OCI-LY7 (cell line): ENCODE data around the gene RPL39L. TPM values are rescaled to one million over a fixed set of nuclear protein-coding genes. Genes with fewer than 3 reads are reported as not detected.

Experiments used
- BruUV-seq: library from RNA; stranded (reverse); fragments of 400-500 nt; replicated peaks from 2 replicates; lab custom pipeline; 2021; lab: Mats Ljungman, UMichigan
- CTCF ChIA-PET: fragments of 300-600 bp; sonication (Branson Sonifier 250); formaldehyde crosslinking; loops from one replicate; lab custom pipeline; 2022; ENCODE audit warnings: antibody characterized with exemption; ENCODE audit not compliant: unreplicated experiment; lab: Charles Lee
- POLR2A ChIA-PET: fragments of 300-600 bp; sonication (Branson Sonifier 250); formaldehyde crosslinking; loops from one replicate; lab custom pipeline; 2022; ENCODE audit warnings: antibody characterized with exemption; lab: Charles Lee
- DNase-seq: peaks from one replicate; pipeline ENCODE4 v3.0.0-alpha.2; 2015; ENCODE audit warnings: low spot score
- H2AFZ ChIP-seq: fragments of 200-600 bp; sonication (generic), shearing (Covaris generic); 2 replicates; pipeline ENCODE4 v1.6.1; 2014; ENCODE audit warnings: mild to moderate bottlenecking, antibody characterized with exemption, low read length, moderate library complexity
- H3K27ac ChIP-seq: fragments of 200-600 bp; sonication (generic); 2 replicates; pipeline ENCODE4 v1.5.1; 2014; ENCODE audit warnings: mixed run types, low read depth, mild to moderate bottlenecking, moderate library complexity, low read length, inconsistent platforms; ENCODE audit not compliant: poor library complexity, severe bottlenecking
- H3K36me3 ChIP-seq: fragments of 200-600 bp; sonication (generic); 2 replicates; pipeline ENCODE4 v1.6.1; 2014; ENCODE audit warnings: mild to moderate bottlenecking, antibody characterized with exemption, low read length, moderate library complexity, mixed read lengths; ENCODE audit not compliant: insufficient read depth
- H3K4me1 ChIP-seq: fragments of 200-600 bp; sonication (generic); 2 replicates; pipeline ENCODE4 v1.5.1; 2014; ENCODE audit warnings: mild to moderate bottlenecking, low read length; ENCODE audit not compliant: insufficient read depth, poor library complexity, severe bottlenecking
- H3K4me2 ChIP-seq: fragments of 200-600 bp; sonication (generic); 2 replicates; pipeline ENCODE4 v1.6.1; 2014; ENCODE audit warnings: mild to moderate bottlenecking, low read length
- H3K4me3 ChIP-seq: fragments of 200-600 bp; sonication (generic); 2 replicates; pipeline ENCODE4 v1.5.1; 2014; ENCODE audit warnings: mild to moderate bottlenecking, low read depth, low read length; ENCODE audit not compliant: poor library complexity, severe bottlenecking
- H3K79me2 ChIP-seq: fragments of 200-600 bp; sonication (generic); 2 replicates; pipeline ENCODE4 v1.6.1; 2016; ENCODE audit warnings: low read depth, mild to moderate bottlenecking, low read length, moderate library complexity, mixed read lengths; ENCODE audit not compliant: insufficient read depth
- H3K9me2 ChIP-seq: fragments of 200-600 bp; sonication (generic); 2 replicates; pipeline ENCODE4 v1.6.1; 2016; ENCODE audit warnings: mild to moderate bottlenecking, low read length, mixed read lengths; ENCODE audit not compliant: insufficient read depth
- H3K9me3 ChIP-seq: fragments of 200-600 bp; sonication (generic); 2 replicates; pipeline ENCODE4 v1.6.1; 2014; ENCODE audit warnings: mild to moderate bottlenecking, mixed run types, low read length, mixed read lengths
- H4K20me1 ChIP-seq: fragments of 200-600 bp; sonication (generic); 2 replicates; pipeline ENCODE4 v1.6.1; 2014; ENCODE audit warnings: mild to moderate bottlenecking, antibody characterized with exemption, low read length, moderate library complexity, mixed read lengths; ENCODE audit not compliant: insufficient read depth
- EZH2phosphoT487 ChIP-seq: fragments of 200-600 bp; sonication (generic); IDR thresholded peaks from 2 replicates; pipeline ENCODE4 v1.6.1; 2018; ENCODE audit warnings: low read depth, borderline replicate concordance, mild to moderate bottlenecking, mixed run types, antibody characterized with exemption, low read length, moderate library complexity, mixed read lengths
- intact Hi-C: fragments of 100-400 bp; cut with micrococcal nuclease; formaldehyde crosslinking; loops from one replicate; pipeline ENCODE4 v1.10.0; 2022; ENCODE audit not compliant: unreplicated experiment
- total RNA-seq, 2 experiments: library from RNA; depleted of rRNA in 1 of 2; stranded (reverse); fragments of >200 nt in 1 of 2; shearing (Covaris generic) in 1 of 2; gene quantifications; 2 replicates each; pipeline ENCODE4 v1.2.3, GENCODE V29; 2014 to 2022
- TF ChIP-seq, protein P1 (sequence below): fragments of 200-600 bp; sonication (generic); conservative IDR thresholded peaks from 2 replicates; pipeline ENCODE4 v1.5.1; 2014; ENCODE audit warnings: mild to moderate bottlenecking, antibody characterized with exemption, low read length, moderate library complexity, mixed read lengths

Gene RPL39L
- total RNA-seq, 2 experiments from 2014 or later: 46.5 to 79.2 TPM

- no peaks in the 10 kb centered on the region for H4K20me1 ChIP-seq
- no peak overlapping the region for H3K4me3 ChIP-seq
- DNase-seq: no peak
- H3K9me3 ChIP-seq: no peaks in the 10 kb centered on the region; the same call in 1 of the 2 replicates
- intact Hi-C loops: no loop called here
- H3K4me1 ChIP-seq: peaks cover 25% of the 10 kb centered on the region
- ChIA-PET CTCF (no interaction called here), POLR2A (interaction anchor here (0.6 kb wide), 1 partner anchor 16 kb away, joined by 7 read pairs; no protein-coding TSS in a partner anchor)
- H3K79me2 ChIP-seq: no peaks in the 10 kb centered on the region
- BruUV-seq: no TSS peak
- no peaks in the 10 kb centered on the region for H3K36me3 ChIP-seq
- no peak overlapping the region for H3K4me2 ChIP-seq
- H2AFZ ChIP-seq: no peak overlapping the region
- no peaks in the 10 kb centered on the region for H3K9me2 ChIP-seq
- H3K27ac ChIP-seq: no peak overlapping the region
- TF ChIP-seq EZH2phosphoT487: no peak
- TF ChIP-seq, protein P1, sequence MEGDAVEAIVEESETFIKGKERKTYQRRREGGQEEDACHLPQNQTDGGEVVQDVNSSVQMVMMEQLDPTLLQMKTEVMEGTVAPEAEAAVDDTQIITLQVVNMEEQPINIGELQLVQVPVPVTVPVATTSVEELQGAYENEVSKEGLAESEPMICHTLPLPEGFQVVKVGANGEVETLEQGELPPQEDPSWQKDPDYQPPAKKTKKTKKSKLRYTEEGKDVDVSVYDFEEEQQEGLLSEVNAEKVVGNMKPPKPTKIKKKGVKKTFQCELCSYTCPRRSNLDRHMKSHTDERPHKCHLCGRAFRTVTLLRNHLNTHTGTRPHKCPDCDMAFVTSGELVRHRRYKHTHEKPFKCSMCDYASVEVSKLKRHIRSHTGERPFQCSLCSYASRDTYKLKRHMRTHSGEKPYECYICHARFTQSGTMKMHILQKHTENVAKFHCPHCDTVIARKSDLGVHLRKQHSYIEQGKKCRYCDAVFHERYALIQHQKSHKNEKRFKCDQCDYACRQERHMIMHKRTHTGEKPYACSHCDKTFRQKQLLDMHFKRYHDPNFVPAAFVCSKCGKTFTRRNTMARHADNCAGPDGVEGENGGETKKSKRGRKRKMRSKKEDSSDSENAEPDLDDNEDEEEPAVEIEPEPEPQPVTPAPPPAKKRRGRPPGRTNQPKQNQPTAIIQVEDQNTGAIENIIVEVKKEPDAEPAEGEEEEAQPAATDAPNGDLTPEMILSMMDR: no peak
Observed at GRCh38 chr3:187183903-187184302, 44.6 kb upstream of the RPL39L start.

DNA sequence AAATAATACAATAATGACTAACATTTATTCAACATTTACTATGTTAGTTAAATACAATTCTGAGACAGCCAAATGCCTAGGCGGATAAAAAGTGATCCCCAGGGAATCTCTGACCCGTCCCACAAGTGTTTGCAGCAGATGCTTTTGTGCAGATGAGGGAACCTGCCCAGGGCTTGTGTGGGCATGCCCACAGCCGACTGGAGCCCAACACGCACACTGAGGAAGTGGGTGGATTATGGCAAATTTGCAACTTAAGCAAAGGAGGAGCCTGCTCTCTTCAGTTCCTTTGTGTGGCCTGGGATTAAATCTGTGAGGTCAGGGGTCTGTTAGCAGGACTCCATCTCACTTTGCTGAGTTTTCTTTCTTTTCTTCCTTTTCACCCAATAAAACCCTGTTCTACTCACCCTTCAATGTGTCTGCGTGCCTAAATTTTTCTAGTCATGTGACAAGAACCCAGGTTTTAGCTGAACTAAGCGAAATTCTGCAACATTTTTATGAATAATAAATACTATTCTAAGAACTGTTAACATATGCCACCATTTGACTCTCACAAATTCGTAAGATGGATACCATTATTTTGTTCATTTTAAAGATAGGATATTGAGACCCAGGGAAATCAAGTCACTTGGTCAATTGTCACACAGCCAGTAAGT lies 44.0 kb upstream of the RPL39L start:
- Histone ChIP-seq H3K79me2 (no peaks in the 10 kb centered on the region), H3K4me2 (peak overlapping the region; percentile 7; the same call in 1 of the 2 replicates), H3K36me3 (no peaks in the 10 kb centered on the region), H2AFZ (no peak overlapping the region), H4K20me1 (no peaks in the 10 kb centered on the region), H3K4me3 (no peak overlapping the region), H3K9me3 (no peaks in the 10 kb centered on the region; the same call in 1 of the 2 replicates), H3K4me1 (peaks cover 19% of the 10 kb centered on the region), H3K27ac (no peak overlapping the region), H3K9me2 (no peaks in the 10 kb centered on the region)
- no peak for DNase-seq
- no TSS peak for BruUV-seq
- no peak for TF ChIP-seq EZH2phosphoT487
- TF ChIP-seq, protein P1: no peak
- intact Hi-C loops: no loop called here
- ChIA-PET POLR2A (interaction anchor here (0.5 kb wide), 1 partner anchor 1230 kb away, joined by 5 read pairs; no protein-coding TSS in a partner anchor), CTCF (no interaction called here)
